SU-DHL-6 (cell line): Measurements from ENCODE around the gene KCP.

Experiments
- H2AFZ ChIP-seq: fragments of 200-600 bp; sonication (generic); 2 replicates; pipeline ENCODE4 v1.6.1; 2014; ENCODE audit warnings: low read depth, mild to moderate bottlenecking, moderate library complexity, mixed read lengths, antibody characterized with exemption, low read length; ENCODE audit not compliant: severe bottlenecking
- H3F3A ChIP-seq: fragments of 200-600 bp; shearing (Covaris generic); 2 replicates; pipeline ENCODE4 v1.6.0; 2016; ENCODE audit warnings: antibody characterized with exemption, mild to moderate bottlenecking; ENCODE audit not compliant: insufficient read depth
- H3K27ac ChIP-seq: fragments of 200-600 bp; sonication (generic); 2 replicates; pipeline ENCODE4 v1.5.1; 2016; ENCODE audit warnings: low read depth, mild to moderate bottlenecking, low read length, moderate library complexity, mixed read lengths
- H3K27me3 ChIP-seq: fragments of 200-600 bp; sonication (generic), shearing (Covaris generic); 2 replicates; pipeline ENCODE4 v1.6.0; 2014; ENCODE audit warnings: mild to moderate bottlenecking, low read length
- H3K36me3 ChIP-seq: fragments of 200-600 bp; sonication (generic); 2 replicates; pipeline ENCODE4 v1.6.1; 2014; ENCODE audit warnings: mild to moderate bottlenecking, low read length, mixed read lengths
- H3K4me2 ChIP-seq: fragments of 300-600, 200-600 bp; shearing (Covaris generic), sonication (generic); 2 replicates; pipeline ENCODE4 v1.6.0; 2014; ENCODE audit warnings: low read length, low read depth, mild to moderate bottlenecking; ENCODE audit not compliant: poor library complexity, severe bottlenecking
- H3K4me3 ChIP-seq: fragments of 200-600 bp; sonication (generic); 2 replicates; pipeline ENCODE4 v1.5.1; 2014; ENCODE audit warnings: antibody characterized with exemption, low read length, mild to moderate bottlenecking, mixed read lengths; ENCODE audit not compliant: insufficient read depth, poor library complexity, severe bottlenecking
- H3K79me2 ChIP-seq: fragments of 200-600 bp; sonication (generic); 2 replicates; pipeline ENCODE4 v1.6.1; 2014; ENCODE audit warnings: mild to moderate bottlenecking, low read length, moderate library complexity; ENCODE audit not compliant: insufficient read depth
- H3K9ac ChIP-seq: fragments of 200-600 bp; sonication (generic); 2 replicates; pipeline ENCODE4 v1.7.0; 2014; ENCODE audit warnings: mild to moderate bottlenecking, low read length
- H3K9me2 ChIP-seq: fragments of 200-600 bp; sonication (generic); replicated peaks from 2 replicates; pipeline ENCODE4 v1.6.1; 2014; ENCODE audit warnings: low read length; ENCODE audit not compliant: insufficient read depth
- H3K9me3 ChIP-seq: fragments of 200-600 bp; sonication (generic); 2 replicates; pipeline ENCODE4 v1.6.1; 2014; ENCODE audit warnings: low read length, mixed read lengths; ENCODE audit not compliant: insufficient read depth
- H4K20me1 ChIP-seq: fragments of 200-600 bp; sonication (generic); 2 replicates; pipeline ENCODE4 v1.6.1; 2014; ENCODE audit warnings: low read depth, mild to moderate bottlenecking, antibody characterized with exemption, low read length, moderate library complexity, mixed read lengths
- CTCF ChIP-seq: fragments of 200-600 bp; sonication (generic); IDR thresholded peaks from one replicate; pipeline ENCODE4 v1.5.1; 2017; ENCODE audit warnings: antibody characterized with exemption, mild to moderate bottlenecking, low read length, moderate library complexity; ENCODE audit not compliant: insufficient read depth, poor library complexity, severe bottlenecking
- EZH2phosphoT487 ChIP-seq: fragments of 200-600 bp; sonication (generic), shearing (Covaris generic); conservative IDR thresholded peaks from 2 replicates; pipeline ENCODE4 v1.6.1; 2018; ENCODE audit warnings: mild to moderate bottlenecking, antibody characterized with exemption, low read length, moderate library complexity, mixed read lengths

The KCP gene

GRCh38 chr7:128892521-128893250 lies 17.8 kb downstream of the KCP start:
- TF ChIP-seq EZH2phosphoT487 = no peak
- TF ChIP-seq CTCF = no peak
- Histone ChIP-seq H3K79me2 (no peaks in the 10 kb centered on the region), H2AFZ (no peak overlapping the region), H3K4me3 (no peak overlapping the region), H3K9ac (no peak overlapping the region), H3K36me3 (no peaks in the 10 kb centered on the region), H3K27me3 (no peaks in the 10 kb centered on the region), H3K9me3 (peaks cover 2% of the 10 kb centered on the region; the same call in 1 of the 2 replicates), H3K9me2 (no peaks in the 10 kb centered on the region), H3K27ac (no peak overlapping the region), H3K4me2 (no peak overlapping the region), H3F3A (0 out of 2 replicates have a peak, but pooled peaks cover 7% of the 10 kb centered on the region), H4K20me1 (no peaks in the 10 kb centered on the region)

GRCh38 chr7:128891942-128892269 lies 18.6 kb downstream of the KCP start:
- H3K4me2 ChIP-seq = no peak overlapping the region
- no peaks in the 10 kb centered on the region for H3K27me3 ChIP-seq
- no peak overlapping the region for H3K4me3 ChIP-seq
- H3K27ac ChIP-seq = no peak overlapping the region
- H4K20me1 ChIP-seq = no peaks in the 10 kb centered on the region
- H3K79me2 ChIP-seq = no peaks in the 10 kb centered on the region
- H3K9ac ChIP-seq = no peak overlapping the region
- no peak for TF ChIP-seq CTCF
- TF ChIP-seq EZH2phosphoT487 = no peak
- H3K9me3 ChIP-seq = peaks cover 5% of the 10 kb centered on the region; the same call in 1 of the 2 replicates
- no peaks in the 10 kb centered on the region for H3K36me3 ChIP-seq
- H3K9me2 ChIP-seq = no peaks in the 10 kb centered on the region
- no peak overlapping the region for H2AFZ ChIP-seq
- 0 out of 2 replicates have a peak, but pooled peaks cover 7% of the 10 kb centered on the region for H3F3A ChIP-seq

GRCh38 chr7:128891110-128891941 lies 19.2 kb downstream of the KCP start:
- Histone ChIP-seq H4K20me1 (no peaks in the 10 kb centered on the region), H2AFZ (no peak overlapping the region), H3K79me2 (no peaks in the 10 kb centered on the region), H3K9me2 (no peaks in the 10 kb centered on the region), H3K4me2 (no peak overlapping the region), H3K27ac (no peak overlapping the region), H3K9me3 (peaks cover 5% of the 10 kb centered on the region; the same call in 1 of the 2 replicates), H3F3A (0 out of 2 replicates have a peak, but pooled peaks cover 7% of the 10 kb centered on the region), H3K36me3 (no peaks in the 10 kb centered on the region), H3K27me3 (no peaks in the 10 kb centered on the region), H3K4me3 (no peak overlapping the region), H3K9ac (no peak overlapping the region)
- TF ChIP-seq EZH2phosphoT487 = no peak
- no peak for TF ChIP-seq CTCF
